ENCODE data around the gene HOXB4.
A peak's percentile ranks its signal among the peaks of the same experiment; 100 is the strongest.

Gene HOXB4

DNA sequence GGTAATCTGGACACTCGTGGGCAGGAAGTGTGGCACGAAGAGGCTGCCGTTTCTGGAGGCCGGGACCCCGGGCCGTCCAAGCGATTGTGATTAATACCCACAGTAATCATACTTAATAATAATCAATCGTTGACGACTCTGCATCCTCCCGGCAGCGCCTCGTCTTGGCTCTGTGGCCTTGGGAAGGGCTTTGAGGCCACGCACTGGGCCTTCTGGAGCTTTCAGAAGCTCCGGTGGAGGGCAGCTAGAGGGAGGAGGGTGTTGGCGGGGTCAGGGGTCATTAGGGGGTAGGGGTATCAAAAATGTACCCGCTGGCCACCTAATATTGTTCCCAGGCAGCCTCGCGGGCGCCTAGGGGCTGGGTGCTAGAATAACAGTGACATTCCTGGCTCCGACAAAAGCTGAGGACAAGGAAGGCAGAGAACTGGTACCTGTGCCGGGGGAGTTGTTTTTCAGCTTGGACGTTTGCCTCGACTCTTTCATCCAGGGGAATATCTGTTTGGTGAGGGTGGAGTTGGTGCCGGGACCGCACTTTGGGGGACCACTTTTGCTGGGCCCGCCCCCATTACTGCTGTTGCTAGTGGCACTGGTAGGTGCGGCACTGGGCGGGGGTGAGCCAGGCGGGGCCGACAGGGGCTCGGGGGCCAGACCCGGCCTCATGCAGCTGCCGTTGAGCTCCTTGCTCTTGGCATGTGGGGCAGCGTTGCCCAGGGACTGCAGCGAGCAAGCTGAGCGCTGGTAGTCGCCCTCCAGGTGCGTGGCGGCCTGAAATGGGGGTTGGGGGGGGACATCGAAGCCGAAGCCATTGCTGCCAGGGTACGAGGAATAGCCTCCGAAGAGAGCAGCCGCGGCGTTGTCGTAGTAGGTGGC, 26.3 kb downstream of the HOXB4 start:
- no peaks in the 10 kb centered on the region for H3K9me3 ChIP-seq (ENCODE audit: control insufficient read depth in 1 of 2, low read length in 2 of 2)
- no peak overlapping the region for H3K4me3 ChIP-seq (ENCODE audit: low read depth in 1 of 2, low read length in 2 of 2)
- H3K27me3 ChIP-seq (ENCODE audit: control insufficient read depth in 1 of 2, insufficient read depth in 2 of 2, low read length in 2 of 2): peaks cover 30 to 57% of the 10 kb centered on the region in 2 donors
- no peak overlapping the region for H3K9ac ChIP-seq (ENCODE audit: low read depth in 1 of 2, low read length in 2 of 2)
- H3K36me3 ChIP-seq (ENCODE audit: control insufficient read depth in 1 of 2, insufficient read depth in 2 of 2, low read length in 2 of 2): no peaks in the 10 kb centered on the region
- peaks cover 4 to 7% of the 10 kb centered on the region in 2 donors for H3K4me1 ChIP-seq (ENCODE audit: control insufficient read depth in 1 of 2, insufficient read depth in 2 of 2, low read length in 2 of 2)
- H3K27ac ChIP-seq (ENCODE audit: low read depth, low read length): peak overlapping the region; percentile 55

DNA sequence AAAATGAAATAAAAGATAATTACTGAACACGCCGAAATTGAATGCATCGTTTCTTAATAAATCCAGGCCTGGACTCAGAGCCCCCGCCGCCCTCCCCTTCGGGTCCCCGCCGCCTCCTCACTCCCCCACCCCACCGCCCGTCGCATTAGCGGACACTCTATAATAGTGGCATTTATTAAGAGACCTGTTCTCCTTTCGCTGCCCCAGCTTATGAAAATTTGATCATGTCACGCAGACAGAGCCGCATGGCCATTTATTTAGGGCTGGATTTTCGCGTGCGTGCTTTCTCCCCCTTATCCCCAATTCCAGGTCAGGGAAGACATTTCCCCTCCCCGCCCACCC, 27.0 kb downstream of the HOXB4 start:
- no peak overlapping the region for H3K4me3 ChIP-seq (ENCODE audit: low read depth in 1 of 2, low read length in 2 of 2)
- no peak overlapping the region for H3K9ac ChIP-seq (ENCODE audit: low read depth in 1 of 2, low read length in 2 of 2)
- no peaks in the 10 kb centered on the region for H3K36me3 ChIP-seq (ENCODE audit: control insufficient read depth in 1 of 2, insufficient read depth in 2 of 2, low read length in 2 of 2)
- H3K27me3 ChIP-seq (ENCODE audit: control insufficient read depth in 1 of 2, insufficient read depth in 2 of 2, low read length in 2 of 2): peaks cover 32 to 61% of the 10 kb centered on the region in 2 donors
- H3K27ac ChIP-seq (ENCODE audit: low read depth, low read length): no peak overlapping the region
- H3K4me1 ChIP-seq (ENCODE audit: control insufficient read depth in 1 of 2, insufficient read depth in 2 of 2, low read length in 2 of 2): peaks cover 4 to 6% of the 10 kb centered on the region in 2 donors
- H3K9me3 ChIP-seq (ENCODE audit: control insufficient read depth in 1 of 2, low read length in 2 of 2): no peaks in the 10 kb centered on the region

DNA sequence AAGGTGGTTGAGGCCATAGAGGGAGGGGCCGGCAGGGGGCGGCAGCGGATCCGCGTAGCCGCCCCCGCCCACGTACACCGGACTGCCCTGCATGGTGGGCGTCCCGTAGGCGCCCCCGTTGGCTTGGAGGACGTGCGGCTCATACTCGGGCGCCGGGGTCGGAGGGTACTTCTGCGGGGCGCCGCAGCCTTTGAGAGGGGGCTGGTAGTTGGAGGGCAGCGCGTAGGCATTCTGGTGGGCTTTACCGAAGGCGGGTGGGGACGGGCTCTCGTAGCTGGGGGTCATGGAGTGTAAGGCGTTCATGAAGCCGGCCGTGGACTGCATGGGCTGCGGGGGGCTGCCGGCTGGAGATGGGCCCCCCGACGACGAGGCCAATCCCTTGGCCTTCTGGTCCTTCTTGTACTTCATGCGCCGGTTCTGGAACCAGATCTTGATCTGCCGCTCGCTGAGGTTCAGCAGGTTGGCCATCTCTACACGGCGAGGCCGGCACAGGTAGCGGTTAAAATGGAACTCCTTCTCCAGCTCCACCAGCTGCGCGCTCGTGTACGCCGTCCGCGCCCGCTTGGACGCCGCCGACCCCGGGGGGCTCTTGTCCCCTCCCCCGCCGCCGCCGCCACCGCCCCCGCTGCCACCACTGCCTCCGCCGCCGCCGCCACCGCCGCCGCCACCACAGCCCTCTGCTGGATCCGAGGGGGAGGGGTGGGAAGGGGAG, 27.5 kb downstream of the HOXB4 start:
- H3K9ac ChIP-seq (ENCODE audit: low read depth in 1 of 2, low read length in 2 of 2): no peak overlapping the region
- peak overlapping the region; percentile 67 for H3K27ac ChIP-seq (ENCODE audit: low read depth, low read length)
- no peaks in the 10 kb centered on the region for H3K36me3 ChIP-seq (ENCODE audit: control insufficient read depth in 1 of 2, insufficient read depth in 2 of 2, low read length in 2 of 2)
- peaks cover 30 to 61% of the 10 kb centered on the region in 2 donors for H3K27me3 ChIP-seq (ENCODE audit: control insufficient read depth in 1 of 2, insufficient read depth in 2 of 2, low read length in 2 of 2)
- H3K4me1 ChIP-seq (ENCODE audit: control insufficient read depth in 1 of 2, insufficient read depth in 2 of 2, low read length in 2 of 2): peaks cover 0 to 6% of the 10 kb centered on the region in 2 donors
- no peak overlapping the region for H3K4me3 ChIP-seq (ENCODE audit: low read depth in 1 of 2, low read length in 2 of 2)
- H3K9me3 ChIP-seq (ENCODE audit: control insufficient read depth in 1 of 2, low read length in 2 of 2): no peaks in the 10 kb centered on the region

DNA sequence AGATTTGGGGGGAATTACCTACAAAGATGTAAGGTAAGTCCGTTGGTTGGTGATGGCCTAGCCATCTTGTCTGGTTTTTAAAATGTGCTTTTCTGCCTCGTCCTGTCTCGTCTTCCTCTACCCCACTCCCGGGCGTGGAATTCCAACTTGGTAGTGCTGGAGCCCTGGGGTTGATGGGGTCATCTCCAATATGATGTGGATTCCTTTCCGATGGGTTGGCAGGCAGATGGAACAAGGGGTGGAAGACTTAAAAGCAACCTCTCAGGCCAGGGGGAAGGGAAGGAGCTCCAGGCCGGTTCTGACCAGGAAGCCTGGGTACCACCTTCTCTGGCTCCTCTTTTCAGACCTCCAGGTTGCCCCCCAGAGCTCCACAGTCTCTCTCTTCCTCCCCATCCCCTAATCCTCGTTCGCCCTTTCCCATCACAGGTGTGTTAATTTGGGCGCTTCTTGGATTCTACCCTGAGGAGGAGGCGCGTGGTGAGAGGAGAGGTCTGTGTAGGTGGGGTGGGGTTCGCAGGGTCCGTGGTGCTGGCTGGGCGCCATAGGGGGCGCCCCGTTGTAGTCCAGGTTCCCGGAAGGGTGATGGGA, 28.1 kb downstream of the HOXB4 start:
- no peak overlapping the region for H3K4me3 ChIP-seq (ENCODE audit: low read depth in 1 of 2, low read length in 2 of 2)
- no peaks in the 10 kb centered on the region for H3K9me3 ChIP-seq (ENCODE audit: control insufficient read depth in 1 of 2, low read length in 2 of 2)
- peaks cover 34 to 67% of the 10 kb centered on the region in 2 donors for H3K27me3 ChIP-seq (ENCODE audit: control insufficient read depth in 1 of 2, insufficient read depth in 2 of 2, low read length in 2 of 2)
- no peak overlapping the region for H3K9ac ChIP-seq (ENCODE audit: low read depth in 1 of 2, low read length in 2 of 2)
- no peaks in the 10 kb centered on the region for H3K36me3 ChIP-seq (ENCODE audit: control insufficient read depth in 1 of 2, insufficient read depth in 2 of 2, low read length in 2 of 2)
- H3K4me1 ChIP-seq (ENCODE audit: control insufficient read depth in 1 of 2, insufficient read depth in 2 of 2, low read length in 2 of 2): peaks cover 0 to 6% of the 10 kb centered on the region in 2 donors
- H3K27ac ChIP-seq (ENCODE audit: low read depth, low read length): peak overlapping the region; percentile 67

DNA sequence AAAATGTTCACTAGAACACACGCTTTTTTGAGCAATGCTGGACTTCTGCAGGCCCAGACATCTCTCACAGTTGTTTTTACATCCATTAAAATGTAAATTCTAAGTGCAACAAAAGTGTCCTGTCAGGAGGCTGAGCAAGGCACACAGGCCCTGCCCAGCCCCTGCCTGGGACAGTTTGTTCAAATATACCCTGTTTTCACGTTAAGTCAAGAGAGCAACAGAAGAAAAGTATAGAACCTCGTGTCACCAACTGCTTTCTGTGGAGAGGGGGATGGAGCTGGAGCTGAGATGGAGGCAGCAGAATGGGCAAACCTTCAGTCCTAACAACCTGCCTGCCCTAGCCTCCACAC, 28.9 kb downstream of the HOXB4 start:
- Histone ChIP-seq H3K9me3 (ENCODE audit: control insufficient read depth in 1 of 2, low read length in 2 of 2) (no peaks in the 10 kb centered on the region), H3K27me3 (ENCODE audit: control insufficient read depth in 1 of 2, insufficient read depth in 2 of 2, low read length in 2 of 2) (peaks cover 31 to 65% of the 10 kb centered on the region in 2 donors), H3K27ac (ENCODE audit: low read depth, low read length) (no peak overlapping the region), H3K9ac (ENCODE audit: low read depth in 1 of 2, low read length in 2 of 2) (no peak overlapping the region), H3K4me3 (ENCODE audit: low read depth in 1 of 2, low read length in 2 of 2) (no peak overlapping the region), H3K36me3 (ENCODE audit: control insufficient read depth in 1 of 2, insufficient read depth in 2 of 2, low read length in 2 of 2) (no peaks in the 10 kb centered on the region), H3K4me1 (ENCODE audit: control insufficient read depth in 1 of 2, insufficient read depth in 2 of 2, low read length in 2 of 2) (peaks cover 0 to 6% of the 10 kb centered on the region in 2 donors)

DNA sequence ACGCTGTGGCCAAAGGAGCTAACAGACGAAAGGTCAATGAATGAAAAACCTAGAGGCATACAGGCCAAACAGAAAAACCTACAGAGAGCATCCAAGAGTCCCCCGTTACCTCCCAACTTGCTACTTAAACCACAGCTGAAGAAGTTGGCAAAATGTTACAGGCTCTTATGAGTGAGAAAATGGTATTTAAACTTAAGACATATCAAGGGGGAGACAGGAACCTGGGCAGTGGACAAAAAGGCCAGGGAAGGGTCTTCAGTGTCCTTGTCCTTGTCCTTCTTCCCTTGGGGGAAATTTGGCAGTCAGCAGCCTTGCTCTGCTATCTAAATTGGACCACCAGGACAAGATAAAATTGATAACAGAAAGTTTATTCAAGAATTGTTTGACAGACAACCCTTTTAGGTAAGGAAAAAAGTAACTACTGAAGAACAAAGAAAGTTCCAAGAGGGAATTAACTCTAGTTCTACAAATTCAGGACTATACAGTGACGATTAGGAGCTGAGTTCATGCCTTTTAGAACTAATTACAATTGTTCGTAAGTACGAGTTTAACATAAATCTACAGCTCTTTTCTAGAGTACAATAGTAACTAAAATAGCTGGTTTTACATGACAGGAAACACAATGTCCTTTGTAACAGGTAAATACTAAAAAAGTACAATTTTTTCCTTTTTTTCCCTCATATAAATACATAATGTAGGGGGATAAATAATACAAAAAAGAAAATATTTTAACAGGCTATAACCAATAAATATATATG, 29.4 kb downstream of the HOXB4 start:
- Histone ChIP-seq H3K27ac (ENCODE audit: low read depth, low read length) (peak overlapping the region; percentile 54), H3K36me3 (ENCODE audit: control insufficient read depth in 1 of 2, insufficient read depth in 2 of 2, low read length in 2 of 2) (no peaks in the 10 kb centered on the region), H3K4me1 (ENCODE audit: control insufficient read depth in 1 of 2, insufficient read depth in 2 of 2, low read length in 2 of 2) (peaks cover 0 to 6% of the 10 kb centered on the region in 2 donors), H3K4me3 (ENCODE audit: low read depth in 1 of 2, low read length in 2 of 2) (no peak overlapping the region), H3K27me3 (ENCODE audit: control insufficient read depth in 1 of 2, insufficient read depth in 2 of 2, low read length in 2 of 2) (peaks cover 29 to 67% of the 10 kb centered on the region in 2 donors), H3K9me3 (ENCODE audit: control insufficient read depth in 1 of 2, low read length in 2 of 2) (no peaks in the 10 kb centered on the region), H3K9ac (ENCODE audit: low read depth in 1 of 2, low read length in 2 of 2) (peak overlapping the region in 1 of 2 donors; percentile 38)

DNA sequence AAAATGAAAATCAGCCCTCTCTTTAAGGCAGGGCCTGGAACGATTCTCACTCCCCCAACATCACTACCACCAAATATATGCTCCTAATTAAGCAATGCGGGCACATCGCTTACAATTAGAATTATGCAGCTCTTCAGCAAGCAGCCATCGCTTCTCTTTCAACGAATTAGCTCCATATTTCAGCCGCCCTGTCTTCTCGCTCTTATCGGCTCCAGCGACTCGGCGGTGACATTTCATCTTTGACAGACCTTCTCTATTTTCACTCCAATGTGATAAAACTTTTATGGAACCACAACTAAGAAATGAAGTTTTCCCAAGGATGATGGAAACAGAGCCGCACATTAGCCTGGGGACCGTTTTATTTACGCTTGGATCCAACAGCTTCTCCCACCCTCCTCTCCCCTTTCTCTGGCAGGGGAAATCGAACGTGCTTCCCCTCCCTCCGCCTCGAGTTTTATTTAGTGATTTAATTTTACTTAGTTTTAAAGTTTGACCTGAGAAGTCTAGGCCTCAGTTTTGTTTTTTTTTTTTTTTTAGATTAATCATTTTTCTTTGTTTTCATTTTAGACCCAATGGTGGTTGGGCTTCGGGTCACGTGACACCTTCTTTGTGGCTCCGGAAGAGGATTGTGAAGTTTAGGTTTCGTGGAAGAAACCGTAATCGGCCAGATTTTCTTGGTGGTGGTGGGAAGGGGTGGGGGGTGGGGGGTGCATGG, 30.2 kb downstream of the HOXB4 start:
- H3K4me3 ChIP-seq (ENCODE audit: low read depth in 1 of 2, low read length in 2 of 2): peak overlapping the region; percentile 1 to 23
- no peaks in the 10 kb centered on the region for H3K36me3 ChIP-seq (ENCODE audit: control insufficient read depth in 1 of 2, insufficient read depth in 2 of 2, low read length in 2 of 2)
- H3K9me3 ChIP-seq (ENCODE audit: control insufficient read depth in 1 of 2, low read length in 2 of 2): no peaks in the 10 kb centered on the region
- H3K27ac ChIP-seq (ENCODE audit: low read depth, low read length): peak overlapping the region; percentile 54
- peaks cover 0 to 6% of the 10 kb centered on the region in 2 donors for H3K4me1 ChIP-seq (ENCODE audit: control insufficient read depth in 1 of 2, insufficient read depth in 2 of 2, low read length in 2 of 2)
- peaks cover 32 to 63% of the 10 kb centered on the region in 2 donors for H3K27me3 ChIP-seq (ENCODE audit: control insufficient read depth in 1 of 2, insufficient read depth in 2 of 2, low read length in 2 of 2)
- H3K9ac ChIP-seq (ENCODE audit: low read depth in 1 of 2, low read length in 2 of 2): peak overlapping the region in 1 of 2 donors; percentile 18

DNA sequence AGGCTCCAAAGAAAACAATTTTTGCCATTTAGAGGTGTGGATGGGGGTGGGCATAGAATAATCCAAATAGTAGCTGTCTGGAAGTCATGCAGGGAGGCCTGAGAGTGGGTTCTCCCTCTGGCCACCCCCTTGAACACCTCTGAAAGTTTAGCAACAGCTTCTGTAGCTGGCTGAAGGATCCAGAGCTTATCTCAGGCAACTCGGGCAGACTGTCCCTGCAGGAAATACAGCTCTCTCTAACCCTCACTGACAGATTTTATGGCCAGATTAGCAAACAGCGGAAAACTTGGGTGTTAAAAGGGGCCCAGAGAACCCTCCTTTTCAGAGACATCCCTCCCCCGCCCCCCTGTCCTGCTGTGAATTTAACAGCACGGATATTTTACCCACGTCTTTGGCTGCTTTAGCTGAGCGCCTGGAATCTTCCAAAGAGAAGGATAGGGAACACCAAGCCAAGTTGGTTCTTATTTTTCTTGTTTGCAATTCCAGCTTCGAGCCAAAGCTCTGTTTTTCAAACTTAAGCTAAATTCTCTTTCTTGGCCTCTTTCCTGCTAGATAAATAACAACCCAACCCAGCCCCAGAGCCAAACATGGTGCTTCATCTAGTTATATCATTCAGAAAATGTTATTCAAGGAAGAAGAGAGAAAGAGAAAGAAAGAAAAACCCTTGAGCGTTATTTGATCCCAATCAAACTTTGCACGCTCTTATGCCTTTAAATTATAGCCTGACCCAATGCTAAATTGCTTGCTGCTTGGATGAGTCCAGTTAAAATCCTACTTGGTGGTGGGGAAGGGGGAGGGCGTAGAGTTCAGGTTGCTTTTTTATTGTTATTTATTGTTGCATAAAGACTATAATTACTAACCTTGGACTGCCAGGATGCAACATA, 31.0 kb downstream of the HOXB4 start:
- no peaks in the 10 kb centered on the region for H3K9me3 ChIP-seq (ENCODE audit: control insufficient read depth in 1 of 2, low read length in 2 of 2)
- H3K36me3 ChIP-seq (ENCODE audit: control insufficient read depth in 1 of 2, insufficient read depth in 2 of 2, low read length in 2 of 2): no peaks in the 10 kb centered on the region
- peak overlapping the region; percentile 23 to 24 for H3K4me3 ChIP-seq (ENCODE audit: low read depth in 1 of 2, low read length in 2 of 2)
- H3K27me3 ChIP-seq (ENCODE audit: control insufficient read depth in 1 of 2, insufficient read depth in 2 of 2, low read length in 2 of 2): peaks cover 35 to 66% of the 10 kb centered on the region in 2 donors
- H3K9ac ChIP-seq (ENCODE audit: low read depth in 1 of 2, low read length in 2 of 2): peak overlapping the region; percentile 12 to 15
- H3K27ac ChIP-seq (ENCODE audit: low read depth, low read length): peak overlapping the region; percentile 53
- peaks cover 0 to 6% of the 10 kb centered on the region in 2 donors for H3K4me1 ChIP-seq (ENCODE audit: control insufficient read depth in 1 of 2, insufficient read depth in 2 of 2, low read length in 2 of 2)

Measured in duodenal mucosa (tissue), 2 donors.